Heart left ventricle (tissue), 13 donors: Measurements from ENCODE around the gene SCRN2.

Experiments used
- CTCF ChIP-seq, 12 donors: fragments of 200-600 bp; sonication (generic) in 4 of 12; IDR thresholded peaks; one replicate each; pipeline versions ENCODE4 v1.5.0 to v1.8.0; 2018 to 2022; ENCODE audit warnings: antibody characterized with exemption in 12 of 12, mild to moderate bottlenecking in 5 of 12
- POLR2A ChIP-seq, 2 donors: fragments of 450-650 bp; IDR thresholded peaks; one replicate each; pipeline ENCODE4 v1.6.1; 2017; ENCODE audit warnings: antibody characterized with exemption in 2 of 2, mild to moderate bottlenecking in 2 of 2, moderate library complexity in 2 of 2
- donor health status: ischemic (EF 13 %, LVEDD 7.1; RV severe dilation, severe dysfunction).
- donor health status: DM: no; HTN: yes; CAD: no.
- donor health status: DM: no; HTN: no; CAD: no.
- donor health status: ischemic (EF 25% LVEDD 6.9; RV normal size, moderate dysfunction).
- donor health status: ischemic (EF 25% LVEDD 5.7; RV mildly dilated, moderate dysfunction).
- donor health status: ischemic (EF 35%, LVEDD 5.7; RV mildly dilated, moderate dysfunction).
- donor health status: nonischemic (EF 11% LVEDD 7.7; RV severe dilation, severe dysfunction).
- donor health status: DM: yes; HTN: yes; CAD: no.
- donor health status: PGD.
- donor health status: ischemic (EF 29% LVEDD 5.4; RV normal size, mild dysfunction).
- donor health status: nonischemic (EF 23%, LVEDD 6.1; RV moderate dilation, normal function).

GRCh38 chr17:47818002-47818695, 22.9 kb downstream of the SCRN2 start:
- TF ChIP-seq CTCF (IDR thresholded peaks at IDR 0.05), result no peak
- TF ChIP-seq POLR2A (IDR thresholded peaks at IDR 0.05), result no peak
